HFF-Myc (cell line): ENCODE results near the gene MLN.

Source experiments
- DNase-seq: peaks from one replicate; pipeline ENCODE4 v3.0.0-alpha.2; 2011; ENCODE audit warnings: low read depth; ENCODE audit errors: extremely low read depth
- H3K4me3 ChIP-seq: replicated peaks from 2 replicates; pipeline ENCODE4 v1.5.1; 2011; ENCODE audit warnings: low read depth, mild to moderate bottlenecking, control low read depth, low read length
- CTCF ChIP-seq: IDR thresholded peaks from 2 replicates; pipeline ENCODE4 v1.5.1; 2012; ENCODE audit warnings: mild to moderate bottlenecking, low read depth, low read length, control low read depth; ENCODE audit errors: missing control alignments

Gene MLN

GRCh38 chr6:33783781-33784520 is 19.9 kb downstream of the MLN start:
- no peak for DNase-seq
- TF ChIP-seq CTCF, result no peak
- H3K4me3 ChIP-seq, result no peak overlapping the region

GRCh38 chr6:33782561-33782960 is 21.2 kb downstream of the MLN start:
- no peak overlapping the region for H3K4me3 ChIP-seq
- TF ChIP-seq CTCF, result no peak
- DNase-seq, result no peak

- no peak for DNase-seq
- H3K4me3 ChIP-seq, result no peak overlapping the region
- no peak for TF ChIP-seq CTCF
Measured at GRCh38 chr6:33781131-33781975, 22.4 kb downstream of the MLN start.

- no peak overlapping the region for H3K4me3 ChIP-seq
- no peak for TF ChIP-seq CTCF
- DNase-seq, result no peak
Measured at GRCh38 chr6:33779895-33780294, 23.9 kb downstream of the MLN start.

- no peak for DNase-seq
- peak; percentile 13 for TF ChIP-seq CTCF
- H3K4me3 ChIP-seq, result no peak overlapping the region
Measured at GRCh38 chr6:33779290-33779689, 24.5 kb downstream of the MLN start.

GRCh38 chr6:33778444-33779121 is 25.2 kb downstream of the MLN start:
- TF ChIP-seq CTCF, result no peak
- no peak for DNase-seq

More at GRCh38 chr6:33778444-33779121, 25.2 kb downstream of the MLN start:
- H3K4me3 ChIP-seq, result no peak overlapping the region
